Measurements from ENCODE around the gene LRRC4. TPM values are rescaled to one million over a fixed set of nuclear protein-coding genes. Genes with fewer than 3 reads are reported as not detected.

Gene LRRC4
- total RNA-seq, 1 experiment from 2014 or later = 10.4 TPM

DNA sequence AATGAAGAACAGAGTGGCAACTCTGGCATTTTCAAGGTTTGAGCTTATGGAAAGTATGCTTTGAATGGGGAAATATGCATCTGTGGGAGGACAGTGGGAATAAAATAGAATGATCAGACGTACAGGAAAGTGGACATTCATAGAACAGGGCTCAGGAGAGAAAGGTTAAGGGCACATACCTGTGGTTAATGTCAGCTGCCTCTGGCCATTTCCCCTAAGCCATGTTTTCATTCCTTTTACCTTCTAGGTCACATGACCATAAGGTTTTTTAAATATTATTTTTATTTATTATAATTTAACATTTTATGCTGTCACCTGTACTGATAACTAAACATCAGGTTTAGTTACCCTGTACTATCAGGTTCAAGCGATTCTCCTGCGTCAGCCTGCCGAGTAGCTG is 52.8 kb downstream of the LRRC4 start:
- H3K27ac ChIP-seq (ENCODE audit: insufficient read length, low read depth, low read length) = no peak overlapping the region
- H3K79me2 ChIP-seq (ENCODE audit: insufficient read depth, low read length) = no peaks in the 10 kb centered on the region
- H3K23me2 ChIP-seq (ENCODE audit: insufficient read length, low read depth, low read length, poor library complexity, severe bottlenecking) = no peaks in the 10 kb centered on the region
- H2AK5ac ChIP-seq (ENCODE audit: insufficient read length, low read length) = no peak overlapping the region
- no peaks in the 10 kb centered on the region for H3K79me1 ChIP-seq (ENCODE audit: insufficient read depth, low read depth, low read length, poor library complexity, severe bottlenecking)
- H3K9ac ChIP-seq (ENCODE audit: extremely low read depth, insufficient read length, low read length) = no peak overlapping the region
- H3K4ac ChIP-seq (ENCODE audit: low read depth, low read length) = no peak overlapping the region
- H2BK120ac ChIP-seq (ENCODE audit: low read depth, low read length, poor library complexity, severe bottlenecking) = no peak overlapping the region
- Mint-ChIP-seq H3K4me3 (no peak overlapping the region), H3K4me1 (peaks cover 19 to 37% of the 10 kb centered on the region in 2 experiments), H3K27me3 (ENCODE audit: low read depth) (no peaks in the 10 kb centered on the region), H3K27ac (no peak overlapping the region), H3K36me3 (ENCODE audit: insufficient read depth in 1 of 3, low read depth in 3 of 3) (peaks cover 29 to 35% (median 33%) of the 10 kb centered on the region in 3 experiments), H3K9me3 (peaks cover 22 to 24% of the 10 kb centered on the region in 2 experiments)
- no peak overlapping the region for H4K91ac ChIP-seq (ENCODE audit: insufficient read length, low read depth, low read length)
- no peak overlapping the region for H3K18ac ChIP-seq (ENCODE audit: insufficient read length, low read depth, low read length)
- WGBS (ENCODE audit: extremely low coverage, insufficient read length, low lambda C conversion rate) = no CpG with 5 or more reads among the region's 4 CpGs
- no peaks in the 10 kb centered on the region for H3K27me3 ChIP-seq (ENCODE audit: insufficient read depth, low read length)
- H3K23ac ChIP-seq (ENCODE audit: insufficient read length, low read depth, low read length) = no peak overlapping the region
- no peak overlapping the region for H2AFZ ChIP-seq (ENCODE audit: low read length)
- no peak overlapping the region for H2BK12ac ChIP-seq (ENCODE audit: insufficient read length, low read depth, low read length)
- H4K8ac ChIP-seq (replicated peaks; ENCODE audit: insufficient read length, low read depth, low read length) = no peak overlapping the region
- H2BK5ac ChIP-seq (ENCODE audit: insufficient read length, low read length) = no peak overlapping the region
- peaks cover 3% of the 10 kb centered on the region; the same call in 1 of the 2 replicates for H3K4me1 ChIP-seq (ENCODE audit: insufficient read depth, low read length)
- no peak overlapping the region for H2BK15ac ChIP-seq (ENCODE audit: low read depth, low read length)
- H3K4me2 ChIP-seq (ENCODE audit: insufficient read depth, insufficient read length, low read length) = no peak overlapping the region
- no peak overlapping the region for H3T11ph ChIP-seq (ENCODE audit: low read length)
- no peak overlapping the region for H3K56ac ChIP-seq (ENCODE audit: insufficient read length, low read depth, low read length)
- no peak overlapping the region for H2BK20ac ChIP-seq (ENCODE audit: low read depth, low read length, poor library complexity, severe bottlenecking)
- H3K14ac ChIP-seq (ENCODE audit: insufficient read depth, low read length) = no peak overlapping the region
- H4K20me1 ChIP-seq (ENCODE audit: control insufficient read depth, insufficient read depth, insufficient read length) = no peaks in the 10 kb centered on the region
- TF ChIP-seq, protein P1, sequence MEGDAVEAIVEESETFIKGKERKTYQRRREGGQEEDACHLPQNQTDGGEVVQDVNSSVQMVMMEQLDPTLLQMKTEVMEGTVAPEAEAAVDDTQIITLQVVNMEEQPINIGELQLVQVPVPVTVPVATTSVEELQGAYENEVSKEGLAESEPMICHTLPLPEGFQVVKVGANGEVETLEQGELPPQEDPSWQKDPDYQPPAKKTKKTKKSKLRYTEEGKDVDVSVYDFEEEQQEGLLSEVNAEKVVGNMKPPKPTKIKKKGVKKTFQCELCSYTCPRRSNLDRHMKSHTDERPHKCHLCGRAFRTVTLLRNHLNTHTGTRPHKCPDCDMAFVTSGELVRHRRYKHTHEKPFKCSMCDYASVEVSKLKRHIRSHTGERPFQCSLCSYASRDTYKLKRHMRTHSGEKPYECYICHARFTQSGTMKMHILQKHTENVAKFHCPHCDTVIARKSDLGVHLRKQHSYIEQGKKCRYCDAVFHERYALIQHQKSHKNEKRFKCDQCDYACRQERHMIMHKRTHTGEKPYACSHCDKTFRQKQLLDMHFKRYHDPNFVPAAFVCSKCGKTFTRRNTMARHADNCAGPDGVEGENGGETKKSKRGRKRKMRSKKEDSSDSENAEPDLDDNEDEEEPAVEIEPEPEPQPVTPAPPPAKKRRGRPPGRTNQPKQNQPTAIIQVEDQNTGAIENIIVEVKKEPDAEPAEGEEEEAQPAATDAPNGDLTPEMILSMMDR (conservative IDR thresholded peaks at IDR 0.05) = no peak
- no peaks in the 10 kb centered on the region for H3K9me3 ChIP-seq (ENCODE audit: control insufficient read depth, low read depth, low read length)
- no peak overlapping the region for H4K5ac ChIP-seq (ENCODE audit: insufficient read length, low read depth, low read length)
- no peak for DNase-seq

Other genes with a start within 250 kb of the LRRC4 start
- not detected in 2 replicates for gene LEP, start 209.8 kb upstream of the LRRC4 start, total RNA-seq (2021)